Measurements from ENCODE around the gene CARD10. TPM values are rescaled to one million over a fixed set of nuclear protein-coding genes. Genes with fewer than 3 reads are reported as not detected.
A peak's percentile ranks its signal among the peaks of the same experiment; 100 is the strongest.

CARD10 gene
- total RNA-seq, 3 donors from 2014 or later (not counting 1 experiment from before 2014, with no cell fraction given), result 0.09 to 0.16 (median 0.10) TPM

GRCh38 chr22:37457093-37457893 lies 61.9 kb downstream of the CARD10 start:
- WGBS (ENCODE audit: insufficient coverage), result 71% methylated on average over 3 of the region's 4 CpGs
- intact Hi-C loops (cut with micrococcal nuclease), result loop anchor here (1.0 to 2.0 kb wide), 4 partner anchors 140 to 378 kb away; no protein-coding TSS in a partner anchor
- Histone ChIP-seq H3K9me3 (ENCODE audit: control insufficient read depth, insufficient read depth, low read length) (no peaks in the 10 kb centered on the region), H3K27me3 (ENCODE audit: control insufficient read depth, insufficient read depth, low read length) (no peaks in the 10 kb centered on the region), H3K36me3 (ENCODE audit: control insufficient read depth, insufficient read depth, low read length) (no peaks in the 10 kb centered on the region), H3K4me3 (ENCODE audit: low read length) (no peak overlapping the region), H3K27ac (ENCODE audit: low read length) (no peak overlapping the region), H3K4me1 (ENCODE audit: control insufficient read depth, insufficient read depth, low read length) (no peaks in the 10 kb centered on the region)
- ATAC-seq (peak; percentile 86 to 99 (median 96)), DNase-seq (peak; percentile 79 to 89)
- peaks cover 5 to 21% of the 10 kb centered on the region in 2 donors for H3K4me1 Mint-ChIP-seq
- no peak overlapping the region for H3K4me3 Mint-ChIP-seq
- H3K27me3 Mint-ChIP-seq (ENCODE audit: low read depth in 2 of 2), result no peaks in the 10 kb centered on the region
- no peaks in the 10 kb centered on the region for H3K9me3 Mint-ChIP-seq
- peak; percentile 96 for TF ChIP-seq CTCF (IDR thresholded peaks at IDR 0.05)
- no peak overlapping the region for H3K27ac Mint-ChIP-seq
- H3K36me3 Mint-ChIP-seq, result no peaks in the 10 kb centered on the region

GRCh38 chr22:37456346-37456745 lies 62.9 kb downstream of the CARD10 start:
- intact Hi-C loops (cut with micrococcal nuclease), result loop anchor here (2.0 kb wide), 2 partner anchors 290 to 378 kb away; no protein-coding TSS in a partner anchor
- peaks cover 5 to 17% of the 10 kb centered on the region in 2 donors for H3K4me1 Mint-ChIP-seq
- WGBS (ENCODE audit: insufficient coverage), result 91% methylated on average over 17 of the region's 17 CpGs
- Histone ChIP-seq H3K4me3 (ENCODE audit: low read length) (no peak overlapping the region), H3K9me3 (ENCODE audit: control insufficient read depth, insufficient read depth, low read length) (no peaks in the 10 kb centered on the region), H3K36me3 (ENCODE audit: control insufficient read depth, insufficient read depth, low read length) (no peaks in the 10 kb centered on the region), H3K27ac (ENCODE audit: low read length) (no peak overlapping the region), H3K27me3 (ENCODE audit: control insufficient read depth, insufficient read depth, low read length) (no peaks in the 10 kb centered on the region), H3K4me1 (ENCODE audit: control insufficient read depth, insufficient read depth, low read length) (no peaks in the 10 kb centered on the region)
- H3K27me3 Mint-ChIP-seq (ENCODE audit: low read depth in 2 of 2), result no peaks in the 10 kb centered on the region
- no peak for DNase-seq
- TF ChIP-seq CTCF (IDR thresholded peaks at IDR 0.05), result no peak
- ATAC-seq, result no peak
- no peaks in the 10 kb centered on the region for H3K36me3 Mint-ChIP-seq
- no peak overlapping the region for H3K27ac Mint-ChIP-seq
- H3K9me3 Mint-ChIP-seq, result no peaks in the 10 kb centered on the region
- no peak overlapping the region for H3K4me3 Mint-ChIP-seq

GRCh38 chr22:37455896-37456295 lies 63.3 kb downstream of the CARD10 start:
- H3K27me3 ChIP-seq (ENCODE audit: control insufficient read depth, insufficient read depth, low read length), result no peaks in the 10 kb centered on the region
- Mint-ChIP-seq H3K36me3 (no peaks in the 10 kb centered on the region), H3K4me1 (peaks cover 5 to 17% of the 10 kb centered on the region in 2 donors), H3K4me3 (no peak overlapping the region), H3K27me3 (ENCODE audit: low read depth in 2 of 2) (no peaks in the 10 kb centered on the region), H3K9me3 (no peaks in the 10 kb centered on the region), H3K27ac (no peak overlapping the region)
- H3K4me3 ChIP-seq (ENCODE audit: low read length), result no peak overlapping the region
- intact Hi-C loops (cut with micrococcal nuclease), result loop anchor here (2.0 kb wide), 2 partner anchors 289 to 377 kb away; no protein-coding TSS in a partner anchor
- H3K36me3 ChIP-seq (ENCODE audit: control insufficient read depth, insufficient read depth, low read length), result no peaks in the 10 kb centered on the region
- no peaks in the 10 kb centered on the region for H3K9me3 ChIP-seq (ENCODE audit: control insufficient read depth, insufficient read depth, low read length)
- ATAC-seq (no peak), DNase-seq (no peak)
- H3K4me1 ChIP-seq (ENCODE audit: control insufficient read depth, insufficient read depth, low read length), result no peaks in the 10 kb centered on the region
- no peak overlapping the region for H3K27ac ChIP-seq (ENCODE audit: low read length)
- no peak for TF ChIP-seq CTCF (IDR thresholded peaks at IDR 0.05)
- 92% methylated on average over 14 of the region's 14 CpGs for WGBS (ENCODE audit: insufficient coverage)

Measured in natural killer cell (primary cell).